Transverse colon (tissue), 4 donors: Measurements from ENCODE around the gene CRP. TPM values are rescaled to one million over a fixed set of nuclear protein-coding genes. Genes with fewer than 3 reads are reported as not detected.
"Not testable (repeated sequence)": the region's sequence is repeated elsewhere in the genome, so short reads cannot be mapped to it uniquely, and the experiment has no call there.

ENCODE experiments used
- DNase-seq: peaks from one replicate; pipeline ENCODE4 v3.0.0-alpha.2; 2019
- H3K27ac ChIP-seq, 4 donors: fragments of 200-600 bp; sonication (generic); 2 replicates each; pipeline ENCODE4 v1.5.1; 2016 to 2018; ENCODE audit warnings: inconsistent platforms in 4 of 4
- H3K27me3 ChIP-seq: fragments of 200-600 bp; sonication (generic); 2 replicates; pipeline ENCODE4 v1.5.1; 2017; ENCODE audit warnings: inconsistent platforms
- H3K36me3 ChIP-seq, 4 donors: fragments of 200-600 bp; sonication (generic); 2 replicates each; pipeline ENCODE4 v1.5.1; 2017 to 2019; ENCODE audit warnings: inconsistent platforms in 4 of 4
- H3K4me1 ChIP-seq, 4 donors: fragments of 200-600 bp; sonication (generic); 2 replicates each; pipeline ENCODE4 v1.5.1; 2017 to 2020; ENCODE audit warnings: inconsistent platforms in 4 of 4
- H3K4me3 ChIP-seq, 4 donors: fragments of 200-600 bp; sonication (generic); 1 replicate in 1 of 4; 2 replicates in 3 of 4; pipeline versions ENCODE4 v1.5.1 to v1.6.1; 2017 to 2019; ENCODE audit warnings: inconsistent platforms in 4 of 4
- H3K9me3 ChIP-seq, 2 donors: fragments of 200-600 bp; sonication (generic); 2 replicates each; pipeline ENCODE4 v1.5.1; 2017 to 2019; ENCODE audit warnings: inconsistent platforms in 2 of 2
- CTCF ChIP-seq, 5 experiments: fragments of 200-600 bp in 3 of 5; fragments of 450-650 bp in 2 of 5; sonication (generic) in 3 of 5; IDR thresholded peaks; 1 replicate in 2 of 5; 2 replicates in 3 of 5; pipeline ENCODE4 v1.5.1; 2016 to 2017; ENCODE audit warnings: antibody characterized with exemption in 5 of 5, inconsistent platforms in 3 of 5, mild to moderate bottlenecking in 2 of 5, moderate library complexity in 1 of 5
- EP300 ChIP-seq: sonication (generic); formaldehyde crosslinking; IDR thresholded peaks from one replicate; pipeline ENCODE4 v1.6.1; 2017; ENCODE audit warnings: antibody characterized with exemption, low read depth
- POLR2A ChIP-seq: fragments of 450-650 bp; IDR thresholded peaks from one replicate; pipeline ENCODE4 v1.6.1; 2016; ENCODE audit warnings: antibody characterized with exemption, mild to moderate bottlenecking, moderate library complexity
- POLR2AphosphoS5 ChIP-seq, 3 donors: sonication (generic); formaldehyde crosslinking; IDR thresholded peaks; one replicate each; pipeline ENCODE4 v1.6.1; 2016; ENCODE audit warnings: antibody characterized with exemption in 3 of 3
- WGBS, 2 donors: methylation state at CpG; one replicate each; pipeline ENCODE4 v1.1.5; 2018; ENCODE audit warnings: low coverage in 1 of 2; 5-methylcytosine and 5-hydroxymethylcytosine counted together
- in situ Hi-C, 4 donors: fragments of 200-750 bp; cut with MboI; loops; one replicate each; pipeline versions ENCODE4 v1.15.0 to v1.15.1; 2017; ENCODE audit warnings: low sequenced_read_pairs in 3 of 4, low pct_ligation_motif_present in 1 of 4, low pct_unique_long_range_greater_than_20kb in 1 of 4
- intact Hi-C: fragments of 100-400 bp; cut with DNase I; formaldehyde crosslinking; loops from one replicate; pipeline ENCODE4 v1.15.1; 2023; ENCODE audit warnings: low total_unique reads
- total RNA-seq, 4 donors: library from RNA; depleted of rRNA; stranded (reverse); fragments of >200 nt; gene quantifications; one replicate each; pipeline ENCODE4 v1.1.0, GENCODE V29; 2016

CRP gene
- total RNA-seq, 4 donors from 2014 or later = not detected

- in situ Hi-C loops = no loop called here
- WGBS, 2 donors = 91% methylated on average over 1 of the region's 1 CpG; no CpG with 5 or more reads in 1 of the 2 donors
- Histone ChIP-seq H3K9me3 (no peaks in the 10 kb centered on the region), H3K36me3 (no peaks in the 10 kb centered on the region), H3K27me3 (no peaks in the 10 kb centered on the region), H3K4me3 (no peak overlapping the region), H3K4me1 (peaks cover 0 to 10% (median 0%) of the 10 kb centered on the region in 4 donors), H3K27ac (no peak overlapping the region)
- TF ChIP-seq EP300 = no peak
- TF ChIP-seq POLR2A = no peak
- no peak for TF ChIP-seq POLR2AphosphoS5 (IDR thresholded peaks at IDR 0.05)
- no peak for TF ChIP-seq CTCF (IDR thresholded peaks at IDR 0.05)
- no peak for DNase-seq
- intact Hi-C loops = no loop called here
Measured at GRCh38 chr1:159748370-159748769, 34.0 kb upstream of the CRP start.

- H3K27me3 ChIP-seq = no peaks in the 10 kb centered on the region
- intact Hi-C loops (no loop called here), in situ Hi-C loops (no loop called here)
- no peak for DNase-seq
- WGBS, 2 donors = 54 to 63% methylated on average over 3 of the region's 3 CpGs
- no peak overlapping the region for H3K27ac ChIP-seq
- H3K4me1 ChIP-seq = no peaks in the 10 kb centered on the region
- no peak overlapping the region for H3K4me3 ChIP-seq
- TF ChIP-seq POLR2AphosphoS5 (IDR thresholded peaks at IDR 0.05) (no peak), POLR2A (no peak), CTCF (IDR thresholded peaks at IDR 0.05) (no peak), EP300 (no peak)
- no peaks in the 10 kb centered on the region for H3K9me3 ChIP-seq
- no peaks in the 10 kb centered on the region for H3K36me3 ChIP-seq
Measured at GRCh38 chr1:159746666-159747065, 32.3 kb upstream of the CRP start.

GRCh38 chr1:159743651-159744410 is 29.4 kb upstream of the CRP start:
- TF ChIP-seq EP300 = no peak
- no peak for TF ChIP-seq CTCF (IDR thresholded peaks at IDR 0.05)
- no peak for TF ChIP-seq POLR2A
- no peak for TF ChIP-seq POLR2AphosphoS5 (IDR thresholded peaks at IDR 0.05)
- H3K27me3 ChIP-seq = no peaks in the 10 kb centered on the region
- in situ Hi-C loops (no loop called here), intact Hi-C loops (no loop called here)
- no peaks in the 10 kb centered on the region for H3K4me1 ChIP-seq
- H3K27ac ChIP-seq = no peak overlapping the region
- H3K36me3 ChIP-seq = no peaks in the 10 kb centered on the region
- WGBS, 2 donors = 68 to 70% methylated on average over 5 of the region's 5 CpGs
- H3K9me3 ChIP-seq = no peaks in the 10 kb centered on the region
- no peak for DNase-seq
- H3K4me3 ChIP-seq = no peak overlapping the region

GRCh38 chr1:159737238-159737916 is 23.0 kb upstream of the CRP start:
- Histone ChIP-seq H3K36me3 (no peaks in the 10 kb centered on the region), H3K4me1 (no peaks in the 10 kb centered on the region), H3K4me3 (no peak overlapping the region), H3K9me3 (no peaks in the 10 kb centered on the region), H3K27me3 (no peaks in the 10 kb centered on the region), H3K27ac (no peak overlapping the region)
- intact Hi-C loops (no loop called here), in situ Hi-C loops (no loop called here)
- no peak for DNase-seq
- WGBS, 2 donors = 69 to 72% methylated on average over 4 of the region's 4 CpGs
- TF ChIP-seq POLR2AphosphoS5 (IDR thresholded peaks at IDR 0.05) = no peak
- TF ChIP-seq EP300 = no peak
- TF ChIP-seq POLR2A = no peak
- no peak for TF ChIP-seq CTCF (IDR thresholded peaks at IDR 0.05)

GRCh38 chr1:159723188-159723587 is 8.8 kb upstream of the CRP start:
- H3K36me3 ChIP-seq, H3K4me1 ChIP-seq, H3K27me3 ChIP-seq, in situ Hi-C loops, H3K27ac ChIP-seq, H3K4me3 ChIP-seq, DNase-seq: not testable (repeated sequence)
- 80 to 83% methylated on average over 6 of the region's 6 CpGs for WGBS, 2 donors
- peaks cover 12 to 21% of the 10 kb centered on the region in 2 donors for H3K9me3 ChIP-seq
- intact Hi-C loops = loop anchor here (2.0 kb wide), 1 partner anchor 50 kb away; no protein-coding TSS in a partner anchor
